HCT116 (cell line): Measurements from ENCODE around the gene ADK. TPM values are rescaled to one million over a fixed set of nuclear protein-coding genes. Genes with fewer than 3 reads are reported as not detected.
A peak's percentile ranks its signal among the peaks of the same experiment; 100 is the strongest.

Experiments used
- ATAC-seq: fragments of 200-7000 bp; cut with Tn5 transposase; 2 replicates; pipeline ENCODE4 v1.9.1; 2020; ENCODE audit warnings: mild to moderate bottlenecking, moderate library complexity
- BruUV-seq: library from RNA; stranded (reverse); fragments of 400-500 nt; replicated peaks from 2 replicates; lab custom pipeline; 2021; lab: Mats Ljungman, UMichigan
- CTCF ChIA-PET: fragments of 300-600 bp; sonication (Branson Sonifier 250); formaldehyde crosslinking; loops from one replicate; lab custom pipeline; 2021; ENCODE audit warnings: antibody characterized with exemption; lab: Charles Lee
- POLR2A ChIA-PET: fragments of 300-600, 350-600 bp; sonication (Branson Sonifier 250); formaldehyde crosslinking; loops from one replicate; lab custom pipeline; 2021; ENCODE audit warnings: antibody characterized with exemption; lab: Charles Lee
- RAD21 ChIA-PET, 2 experiments: fragments of 300-600 bp; sonication (Branson Sonifier 250); formaldehyde crosslinking; loops; one replicate each; lab custom pipeline; 2023; ENCODE audit warnings: low total read pairs in 2 of 2; ENCODE audit not compliant: uncharacterized antibody in 2 of 2, unreplicated experiment in 2 of 2, low non-redundant PET in 1 of 2; lab: Charles Lee
- DNase-seq: peaks from one replicate; pipeline ENCODE4 v3.0.0-alpha.2; 2010; ENCODE audit warnings: low read depth, low spot score
- H2AFZ ChIP-seq: fragments of 200-600 bp; shearing (Covaris generic), sonication (generic); 2 replicates; pipeline ENCODE4 v1.6.1; 2017; ENCODE audit warnings: low read depth, mixed run types, mixed read lengths, antibody characterized with exemption, low read length; ENCODE audit not compliant: poor library complexity, severe bottlenecking
- H3K27ac ChIP-seq: 2 replicates; pipeline ENCODE4 v1.5.1; 2012; ENCODE audit warnings: low read depth, low read length
- H3K27me3 ChIP-seq: fragments of 200-600 bp; sonication (generic); 2 replicates; pipeline ENCODE4 v1.6.1; 2016; ENCODE audit warnings: mixed run types, low read length, mixed read lengths; ENCODE audit not compliant: insufficient read depth
- H3K36me3 ChIP-seq, 2 experiments: fragments of 200-500 bp in 1 of 2; fragments of 200-600 bp in 1 of 2; sonication (Bioruptor generic) in 1 of 2; sonication (generic) in 1 of 2; 2 replicates each; pipeline versions ENCODE4 v1.5.1 to v1.6.1; 2014 to 2016; ENCODE audit warnings: low read length in 2 of 2, inconsistent platforms in 1 of 2, mixed read lengths in 1 of 2, mixed run types in 1 of 2; ENCODE audit not compliant: insufficient read depth in 2 of 2, control insufficient read depth in 1 of 2
- H3K4me1 ChIP-seq, 2 experiments: fragments of 200-600 bp in 1 of 2; sonication (generic) in 1 of 2; 2 replicates each; pipeline versions ENCODE4 v1.5.1 to v1.6.1; 2012 to 2017; ENCODE audit warnings: low read length in 2 of 2, inconsistent platforms in 1 of 2, mild to moderate bottlenecking in 1 of 2, mixed read lengths in 1 of 2, mixed run types in 1 of 2, moderate library complexity in 1 of 2; ENCODE audit not compliant: insufficient read depth in 2 of 2, control insufficient read depth in 1 of 2
- H3K4me2 ChIP-seq: fragments of 200-600 bp; sonication (generic); 2 replicates; pipeline ENCODE4 v1.6.1; 2017; ENCODE audit warnings: mixed run types, low read length, mixed read lengths
- H3K4me3 ChIP-seq, 2 experiments: fragments of 200-600 bp in 1 of 2; sonication (generic) in 1 of 2; replicated peaks in 1 of 2; 2 replicates each; pipeline ENCODE4 v1.5.1; 2011 to 2016; ENCODE audit warnings: low read length in 2 of 2, control low read depth in 1 of 2, low read depth in 1 of 2, mild to moderate bottlenecking in 1 of 2, mixed read lengths in 1 of 2, mixed run types in 1 of 2
- H3K79me2 ChIP-seq: fragments of 200-600 bp; sonication (generic); 2 replicates; pipeline ENCODE4 v1.6.1; 2017; ENCODE audit warnings: mild to moderate bottlenecking, mixed run types, low read length, moderate library complexity, mixed read lengths; ENCODE audit not compliant: insufficient read depth
- H3K9ac ChIP-seq: fragments of 200-600 bp; sonication (generic); 2 replicates; pipeline ENCODE4 v1.6.1; 2016; ENCODE audit warnings: low read length, mixed read lengths
- H3K9me2 ChIP-seq: fragments of 200-600 bp; sonication (generic), shearing (Covaris generic); 2 replicates; pipeline ENCODE4 v1.6.1; 2017; ENCODE audit warnings: mixed run types, mild to moderate bottlenecking, moderate library complexity; ENCODE audit not compliant: insufficient read depth
- H3K9me3 ChIP-seq, 2 experiments: fragments of 200-500 bp in 1 of 2; fragments of 200-600 bp in 1 of 2; sonication (Bioruptor generic) in 1 of 2; sonication (generic) in 1 of 2; 2 replicates each; pipeline ENCODE4 v1.6.1; 2014 to 2017; ENCODE audit warnings: low read length in 2 of 2, mixed read lengths in 2 of 2, inconsistent platforms in 1 of 2, low read depth in 1 of 2, mild to moderate bottlenecking in 1 of 2, mixed run types in 1 of 2, moderate library complexity in 1 of 2; ENCODE audit not compliant: control insufficient read depth in 1 of 2, insufficient read depth in 1 of 2
- H4K20me1 ChIP-seq: fragments of 200-600 bp; sonication (generic), shearing (Covaris generic); 2 replicates; pipeline ENCODE4 v1.6.1; 2017; ENCODE audit warnings: mixed run types, mild to moderate bottlenecking, moderate library complexity; ENCODE audit not compliant: insufficient read depth
- CEBPB ChIP-seq: IDR thresholded peaks from 2 replicates; pipeline ENCODE4 v1.6.1; 2012; ENCODE audit warnings: low read depth
- EGR1 ChIP-seq: IDR thresholded peaks from 2 replicates; pipeline ENCODE4 v1.6.1; 2012; ENCODE audit warnings: low read depth
- ELF1 ChIP-seq: IDR thresholded peaks from 2 replicates; pipeline ENCODE4 v1.6.1; 2012; ENCODE audit warnings: low read depth, borderline replicate concordance
- FOSL1 ChIP-seq: IDR thresholded peaks from 2 replicates; pipeline ENCODE4 v1.6.1; 2012; ENCODE audit warnings: low read depth
- JUND ChIP-seq: IDR thresholded peaks from 2 replicates; pipeline ENCODE4 v1.6.1; 2012
- POLR2AphosphoS5 ChIP-seq: IDR thresholded peaks from 2 replicates; pipeline ENCODE4 v1.6.1; 2011; ENCODE audit warnings: mild to moderate bottlenecking, low read depth, low read length, moderate library complexity
- RAD21 ChIP-seq: IDR thresholded peaks from 2 replicates; pipeline ENCODE4 v1.6.1; 2012; ENCODE audit warnings: low read depth, mild to moderate bottlenecking
- SIN3A ChIP-seq: IDR thresholded peaks from 2 replicates; pipeline ENCODE4 v1.6.1; 2012; ENCODE audit warnings: low read depth
- SRF ChIP-seq: IDR thresholded peaks from 2 replicates; pipeline ENCODE4 v1.6.1; 2012; ENCODE audit warnings: low read depth
- TCF7L2 ChIP-seq: IDR thresholded peaks from 2 replicates; pipeline ENCODE4 v1.7.0; 2011; ENCODE audit warnings: borderline replicate concordance, inconsistent platforms; ENCODE audit not compliant: insufficient read depth, insufficient read length; ENCODE audit errors: extremely low read depth
- ZNF274 ChIP-seq: fragments of 200-500 bp; sonication (Bioruptor generic); IDR thresholded peaks from 2 replicates; pipeline ENCODE4 v1.6.1; 2014; ENCODE audit warnings: mild to moderate bottlenecking, low read depth, low read length, inconsistent platforms
- intact Hi-C: fragments of 100-400 bp; cut with micrococcal nuclease; formaldehyde crosslinking; loops from 2 replicates; pipeline ENCODE4 v1.10.0; 2022
- total RNA-seq: library from RNA; stranded (reverse); gene quantifications from one replicate; pipeline ENCODE4 v1.2.1, GENCODE V29; 2021; ENCODE audit not compliant: unreplicated experiment
- TF ChIP-seq, protein P1 (sequence below): IDR thresholded peaks from 2 replicates; pipeline ENCODE4 v1.6.1; 2012; ENCODE audit warnings: low read depth
- TF ChIP-seq, protein P2 (sequence below): IDR thresholded peaks from 2 replicates; pipeline ENCODE4 v1.6.1; 2012
- TF ChIP-seq, protein P3 (sequence below): IDR thresholded peaks from 2 replicates; pipeline ENCODE4 v1.6.1; 2011; ENCODE audit warnings: mild to moderate bottlenecking, low read length, moderate library complexity; ENCODE audit not compliant: insufficient replicate concordance; ENCODE audit errors: extremely low read depth

The ADK gene
- total RNA-seq, 1 experiment from 2014 or later, result 55.0 TPM

DNA sequence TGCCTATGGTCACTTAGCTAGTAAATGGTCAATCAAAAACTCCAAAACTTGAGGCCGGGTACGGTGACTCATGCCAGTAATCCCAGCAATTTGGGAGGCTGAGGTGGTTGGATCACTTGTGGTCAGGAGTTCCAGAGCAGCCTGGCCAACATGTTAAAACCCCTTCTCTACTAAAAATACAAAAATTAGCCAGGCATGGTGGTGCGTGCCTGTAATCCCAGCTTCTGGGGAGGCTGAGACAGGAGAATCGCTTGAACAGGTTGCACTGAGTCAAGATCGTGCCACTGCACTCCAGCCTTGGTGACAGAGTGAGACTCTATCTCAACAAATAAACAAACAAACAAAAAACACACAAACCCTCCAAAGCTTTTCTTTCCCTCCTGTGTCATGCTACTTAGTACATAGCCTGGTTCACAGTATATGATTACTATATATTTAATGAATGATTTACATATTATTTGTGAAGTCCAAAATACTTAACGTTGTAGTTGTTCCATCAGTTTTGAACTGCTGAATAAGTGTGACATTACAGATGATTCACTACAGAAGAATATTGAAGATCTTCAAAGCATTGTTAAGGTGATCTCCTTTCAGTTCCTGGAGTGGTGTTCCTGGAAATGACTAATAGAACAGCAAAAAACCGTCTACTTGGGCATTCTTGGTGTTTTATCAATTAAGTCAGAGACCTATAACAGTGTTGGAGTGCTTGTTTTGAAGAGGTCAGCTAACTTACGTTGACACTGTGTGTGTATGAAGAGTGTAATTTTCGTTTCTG lies 72.9 kb downstream of the ADK start (continued):
- TF ChIP-seq, protein P1, sequence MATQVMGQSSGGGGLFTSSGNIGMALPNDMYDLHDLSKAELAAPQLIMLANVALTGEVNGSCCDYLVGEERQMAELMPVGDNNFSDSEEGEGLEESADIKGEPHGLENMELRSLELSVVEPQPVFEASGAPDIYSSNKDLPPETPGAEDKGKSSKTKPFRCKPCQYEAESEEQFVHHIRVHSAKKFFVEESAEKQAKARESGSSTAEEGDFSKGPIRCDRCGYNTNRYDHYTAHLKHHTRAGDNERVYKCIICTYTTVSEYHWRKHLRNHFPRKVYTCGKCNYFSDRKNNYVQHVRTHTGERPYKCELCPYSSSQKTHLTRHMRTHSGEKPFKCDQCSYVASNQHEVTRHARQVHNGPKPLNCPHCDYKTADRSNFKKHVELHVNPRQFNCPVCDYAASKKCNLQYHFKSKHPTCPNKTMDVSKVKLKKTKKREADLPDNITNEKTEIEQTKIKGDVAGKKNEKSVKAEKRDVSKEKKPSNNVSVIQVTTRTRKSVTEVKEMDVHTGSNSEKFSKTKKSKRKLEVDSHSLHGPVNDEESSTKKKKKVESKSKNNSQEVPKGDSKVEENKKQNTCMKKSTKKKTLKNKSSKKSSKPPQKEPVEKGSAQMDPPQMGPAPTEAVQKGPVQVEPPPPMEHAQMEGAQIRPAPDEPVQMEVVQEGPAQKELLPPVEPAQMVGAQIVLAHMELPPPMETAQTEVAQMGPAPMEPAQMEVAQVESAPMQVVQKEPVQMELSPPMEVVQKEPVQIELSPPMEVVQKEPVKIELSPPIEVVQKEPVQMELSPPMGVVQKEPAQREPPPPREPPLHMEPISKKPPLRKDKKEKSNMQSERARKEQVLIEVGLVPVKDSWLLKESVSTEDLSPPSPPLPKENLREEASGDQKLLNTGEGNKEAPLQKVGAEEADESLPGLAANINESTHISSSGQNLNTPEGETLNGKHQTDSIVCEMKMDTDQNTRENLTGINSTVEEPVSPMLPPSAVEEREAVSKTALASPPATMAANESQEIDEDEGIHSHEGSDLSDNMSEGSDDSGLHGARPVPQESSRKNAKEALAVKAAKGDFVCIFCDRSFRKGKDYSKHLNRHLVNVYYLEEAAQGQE, result no peak

GRCh38 chr10:74227697-74228424 lies 76.8 kb downstream of the ADK start:
- Histone ChIP-seq H3K4me1 (peaks cover 62 to 79% of the 10 kb centered on the region in 2 experiments), H4K20me1 (no peaks in the 10 kb centered on the region), H3K9me2 (no peaks in the 10 kb centered on the region), H3K4me2 (peak overlapping the region; percentile 32; the same call in 1 of the 2 replicates), H3K79me2 (peaks cover 51% of the 10 kb centered on the region), H2AFZ (no peak overlapping the region), H3K27me3 (no peaks in the 10 kb centered on the region), H3K36me3 (no peaks in the 10 kb centered on the region), H3K4me3 (no peak overlapping the region), H3K9me3 (no peaks in the 10 kb centered on the region), H3K27ac (peak overlapping the region; percentile 10; the same call in 1 of the 2 replicates), H3K9ac (no peak overlapping the region; the same call in 1 of the 2 replicates)
- ChIA-PET POLR2A (no interaction called here), CTCF (interaction anchor here (1.5 kb wide), 1 partner anchor 16 kb away, joined by 4 read pairs; no protein-coding TSS in a partner anchor), RAD21 (no interaction called here)
- no TSS peak for BruUV-seq
- ATAC-seq (no peak), DNase-seq (no peak)
- intact Hi-C loops, result no loop called here
- TF ChIP-seq TCF7L2, result no peak
- TF ChIP-seq SRF, result no peak
- TF ChIP-seq FOSL1, result peak; percentile 23; the same call in 1 of the 2 replicates
- no peak for TF ChIP-seq RAD21
- TF ChIP-seq, protein P2, sequence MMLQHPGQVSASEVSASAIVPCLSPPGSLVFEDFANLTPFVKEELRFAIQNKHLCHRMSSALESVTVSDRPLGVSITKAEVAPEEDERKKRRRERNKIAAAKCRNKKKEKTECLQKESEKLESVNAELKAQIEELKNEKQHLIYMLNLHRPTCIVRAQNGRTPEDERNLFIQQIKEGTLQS, result no peak
- TF ChIP-seq EGR1, result no peak
- 0 out of 2 replicates have a peak, but pooled peaks have one; percentile 18 for TF ChIP-seq CEBPB
- no peak for TF ChIP-seq ELF1
- no peak for TF ChIP-seq ZNF274
- TF ChIP-seq JUND, result peak; percentile 12; the same call in 1 of the 2 replicates
- TF ChIP-seq, protein P3, sequence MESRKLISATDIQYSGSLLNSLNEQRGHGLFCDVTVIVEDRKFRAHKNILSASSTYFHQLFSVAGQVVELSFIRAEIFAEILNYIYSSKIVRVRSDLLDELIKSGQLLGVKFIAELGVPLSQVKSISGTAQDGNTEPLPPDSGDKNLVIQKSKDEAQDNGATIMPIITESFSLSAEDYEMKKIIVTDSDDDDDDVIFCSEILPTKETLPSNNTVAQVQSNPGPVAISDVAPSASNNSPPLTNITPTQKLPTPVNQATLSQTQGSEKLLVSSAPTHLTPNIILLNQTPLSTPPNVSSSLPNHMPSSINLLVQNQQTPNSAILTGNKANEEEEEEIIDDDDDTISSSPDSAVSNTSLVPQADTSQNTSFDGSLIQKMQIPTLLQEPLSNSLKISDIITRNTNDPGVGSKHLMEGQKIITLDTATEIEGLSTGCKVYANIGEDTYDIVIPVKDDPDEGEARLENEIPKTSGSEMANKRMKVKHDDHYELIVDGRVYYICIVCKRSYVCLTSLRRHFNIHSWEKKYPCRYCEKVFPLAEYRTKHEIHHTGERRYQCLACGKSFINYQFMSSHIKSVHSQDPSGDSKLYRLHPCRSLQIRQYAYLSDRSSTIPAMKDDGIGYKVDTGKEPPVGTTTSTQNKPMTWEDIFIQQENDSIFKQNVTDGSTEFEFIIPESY, result no peak
- no peak for TF ChIP-seq POLR2AphosphoS5
- TF ChIP-seq SIN3A, result no peak
